ENCODE results near the gene TTC34.
A peak's percentile ranks its signal among the peaks of the same experiment; 100 is the strongest.
"Not testable (repeated sequence)": the region's sequence is repeated elsewhere in the genome, so short reads cannot be mapped to it uniquely, and the experiment has no call there.

The TTC34 gene

GRCh38 chr1:2796890-2797740, 4.4 kb downstream of the TTC34 start:
- DNase-seq = no peak

- DNase-seq = no peak
Measured at GRCh38 chr1:2795926-2796325, 5.6 kb downstream of the TTC34 start.

GRCh38 chr1:2791027-2791760, 10.3 kb downstream of the TTC34 start:
- no peak for DNase-seq

GRCh38 chr1:2789986-2790581, 11.4 kb downstream of the TTC34 start:
- no peak for DNase-seq

GRCh38 chr1:2789164-2789985, 12.1 kb downstream of the TTC34 start:
- DNase-seq = no peak

DNA sequence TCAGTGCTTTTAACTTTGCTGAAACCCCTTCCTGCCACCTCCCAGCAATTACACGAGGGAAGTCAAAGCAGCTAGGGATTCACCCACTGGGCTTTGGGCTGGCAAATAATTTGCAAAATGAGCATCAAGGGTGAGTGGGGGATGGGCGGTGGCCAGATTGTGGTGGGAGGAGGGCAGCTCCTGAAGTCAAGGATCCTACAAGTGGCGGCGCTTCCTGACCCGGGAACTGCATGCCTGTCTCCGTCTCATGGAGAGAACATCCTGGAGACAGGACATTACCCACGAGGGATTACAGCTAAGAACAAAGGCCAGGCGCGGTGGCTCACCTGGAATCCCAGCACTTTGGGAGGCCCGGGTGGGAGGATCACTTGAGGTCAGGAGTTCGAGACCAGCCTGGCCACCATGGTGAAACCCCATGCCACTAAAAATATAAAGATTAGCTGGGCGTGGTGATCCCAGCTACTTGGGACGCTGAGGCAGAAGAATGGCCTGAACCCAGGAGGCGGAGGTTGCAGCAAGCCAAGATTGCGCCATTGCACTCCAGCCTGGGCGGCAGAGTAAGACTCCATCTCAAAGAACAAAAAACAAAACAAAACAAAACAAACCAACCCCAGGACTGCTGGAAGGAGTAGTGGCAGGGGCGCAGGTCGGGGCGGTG, 12.9 kb downstream of the TTC34 start:
- DNase-seq = no peak

DNA sequence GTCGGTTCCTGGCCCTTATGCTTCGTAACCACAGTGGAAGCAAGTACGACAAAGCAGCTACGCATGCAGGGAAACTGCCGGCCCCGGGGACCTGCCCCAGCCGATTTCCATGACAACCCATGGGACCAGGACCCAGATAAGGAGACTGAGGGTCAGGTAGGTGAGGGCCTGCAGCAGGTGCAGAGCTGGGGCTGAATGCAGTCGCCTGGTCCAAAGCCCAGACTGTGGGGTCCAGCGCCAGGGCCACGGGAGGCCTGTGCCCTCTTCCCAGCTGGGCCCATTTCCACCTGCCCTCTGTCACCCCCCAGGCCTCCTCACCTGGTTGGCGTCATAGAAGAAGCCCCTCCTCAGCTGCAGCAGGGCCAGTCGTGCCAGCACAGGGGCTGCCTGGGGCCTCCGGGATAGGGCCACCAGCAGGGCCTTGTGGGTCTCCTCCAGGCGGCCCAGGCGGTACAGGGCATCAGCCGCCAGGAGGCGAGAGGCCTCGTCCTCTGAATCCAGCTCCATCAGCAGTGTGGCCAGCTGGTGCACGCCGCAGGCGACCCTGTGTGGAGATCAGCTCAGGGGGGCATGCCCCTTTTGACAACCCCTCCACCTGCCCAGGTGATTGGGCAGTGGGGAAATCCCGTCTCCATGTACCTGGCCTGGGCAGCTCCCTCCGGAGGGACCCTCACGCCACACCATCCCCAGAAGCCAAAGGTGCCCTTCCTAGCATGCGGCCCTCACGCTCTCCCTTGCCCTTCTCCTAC, 14.2 kb downstream of the TTC34 start:
- no peak for DNase-seq

DNA sequence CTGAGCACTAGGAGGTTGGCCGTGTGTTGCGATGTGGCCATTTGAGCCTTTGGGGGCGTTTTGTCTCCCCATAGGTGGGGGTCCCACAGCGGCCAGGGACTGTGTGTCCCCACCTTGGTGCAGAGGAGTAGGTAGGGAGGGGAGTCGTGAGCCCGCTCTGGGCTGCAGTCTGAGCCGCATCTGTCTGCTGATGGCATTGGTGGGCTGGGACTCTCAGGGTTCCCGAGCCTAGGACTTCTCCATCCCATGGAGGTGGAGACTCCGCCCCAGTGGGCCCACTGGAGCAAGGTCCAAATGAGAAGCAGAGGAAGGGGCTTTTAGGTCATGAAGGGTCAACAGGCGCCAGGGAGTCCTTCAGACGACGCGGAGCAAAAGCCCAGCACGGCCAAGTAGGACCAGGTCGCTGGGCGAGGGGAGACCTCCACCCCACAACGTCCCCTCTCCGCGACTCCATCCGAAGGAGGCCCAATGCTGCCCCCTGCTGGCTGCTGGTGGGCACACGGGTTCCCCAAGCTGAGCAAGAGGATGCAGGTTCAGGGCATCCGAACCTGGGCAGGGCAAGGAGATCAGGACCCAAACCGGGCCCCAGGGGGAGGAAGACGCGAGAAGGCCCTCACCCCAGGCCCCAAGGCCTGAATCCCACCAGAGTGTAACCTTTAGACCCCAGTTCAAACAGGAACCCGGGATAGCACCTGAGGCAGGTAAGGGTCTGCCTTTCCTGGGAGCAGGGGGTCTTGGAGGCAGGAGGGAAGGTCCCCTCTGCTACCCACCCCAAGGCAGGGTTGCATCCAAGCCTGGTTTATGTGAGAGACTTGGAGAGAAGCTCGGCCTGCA, 14.9 kb downstream of the TTC34 start:
- DNase-seq = peak; percentile 76

DNA sequence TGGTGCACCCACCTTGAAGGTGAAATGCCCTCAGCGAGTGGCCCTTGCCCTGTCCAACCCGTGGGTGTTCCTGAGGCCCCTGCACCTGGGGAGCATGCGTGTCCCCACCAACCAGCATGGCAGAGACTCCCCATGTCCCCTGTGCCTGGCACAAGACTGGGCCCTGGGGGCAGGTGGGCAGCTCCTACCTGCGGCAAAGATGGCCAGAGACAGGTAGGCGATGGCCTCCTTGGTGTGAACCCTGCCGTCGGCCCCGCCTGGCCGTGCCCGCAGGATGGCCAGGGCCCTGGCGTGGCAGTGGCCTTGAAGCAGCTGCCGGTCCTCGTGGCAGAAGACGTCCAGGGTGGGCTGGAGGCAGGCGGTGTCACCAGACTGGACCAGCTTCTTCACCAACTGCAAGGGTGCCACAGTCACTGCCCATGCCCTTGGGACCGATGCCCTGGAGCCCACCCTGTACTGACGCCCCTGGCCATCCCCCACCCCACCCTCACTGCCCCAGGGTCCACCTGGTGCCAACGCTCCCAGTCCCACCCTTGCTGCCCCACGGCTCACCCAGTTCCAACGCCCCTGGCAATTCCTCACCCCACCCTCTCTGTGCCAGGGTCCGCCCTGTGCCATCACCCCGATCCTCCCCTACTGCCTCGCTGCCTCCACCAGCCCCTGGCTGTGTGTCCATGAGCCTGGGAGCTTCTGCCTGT, 15.7 kb downstream of the TTC34 start:
- DNase-seq = no peak

DNA sequence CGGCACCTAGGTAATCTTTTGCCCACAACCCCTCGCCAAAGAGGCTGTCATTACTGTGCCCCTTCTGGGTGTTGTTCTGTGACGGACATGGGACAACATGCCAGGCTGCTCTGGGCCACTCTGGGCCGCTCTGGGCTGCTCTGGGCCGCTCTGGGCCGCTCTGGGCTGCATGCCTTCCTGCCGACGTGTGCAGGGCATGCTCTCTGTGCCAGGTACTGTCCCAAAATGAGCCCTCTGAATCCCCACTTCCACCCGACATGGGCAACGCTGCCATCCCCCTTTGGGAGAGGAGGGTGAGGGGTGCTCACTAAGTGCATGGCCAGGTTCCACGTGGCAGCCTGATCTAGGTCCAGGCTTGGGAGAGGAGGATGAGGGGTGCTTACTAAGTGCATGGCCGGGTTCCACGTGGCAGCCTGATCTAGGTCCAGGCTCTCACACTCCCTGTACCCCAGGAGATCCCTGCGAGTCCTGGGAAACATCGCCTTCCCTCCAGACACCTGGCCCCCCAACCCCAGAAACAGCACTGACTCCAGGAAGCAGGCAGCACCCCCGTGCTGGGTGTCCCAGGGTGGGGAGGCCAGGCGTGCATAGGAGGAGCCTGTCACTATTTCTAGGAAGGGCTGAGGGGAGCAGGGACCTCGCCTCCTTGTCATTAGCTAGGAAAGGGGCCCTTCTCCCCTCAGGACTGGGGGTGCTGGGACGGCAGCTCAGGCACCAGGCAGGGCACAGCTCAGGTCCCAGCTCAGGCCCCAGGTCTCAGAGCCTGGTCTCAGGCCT, 16.5 kb downstream of the TTC34 start:
- DNase-seq = no peak

DNA sequence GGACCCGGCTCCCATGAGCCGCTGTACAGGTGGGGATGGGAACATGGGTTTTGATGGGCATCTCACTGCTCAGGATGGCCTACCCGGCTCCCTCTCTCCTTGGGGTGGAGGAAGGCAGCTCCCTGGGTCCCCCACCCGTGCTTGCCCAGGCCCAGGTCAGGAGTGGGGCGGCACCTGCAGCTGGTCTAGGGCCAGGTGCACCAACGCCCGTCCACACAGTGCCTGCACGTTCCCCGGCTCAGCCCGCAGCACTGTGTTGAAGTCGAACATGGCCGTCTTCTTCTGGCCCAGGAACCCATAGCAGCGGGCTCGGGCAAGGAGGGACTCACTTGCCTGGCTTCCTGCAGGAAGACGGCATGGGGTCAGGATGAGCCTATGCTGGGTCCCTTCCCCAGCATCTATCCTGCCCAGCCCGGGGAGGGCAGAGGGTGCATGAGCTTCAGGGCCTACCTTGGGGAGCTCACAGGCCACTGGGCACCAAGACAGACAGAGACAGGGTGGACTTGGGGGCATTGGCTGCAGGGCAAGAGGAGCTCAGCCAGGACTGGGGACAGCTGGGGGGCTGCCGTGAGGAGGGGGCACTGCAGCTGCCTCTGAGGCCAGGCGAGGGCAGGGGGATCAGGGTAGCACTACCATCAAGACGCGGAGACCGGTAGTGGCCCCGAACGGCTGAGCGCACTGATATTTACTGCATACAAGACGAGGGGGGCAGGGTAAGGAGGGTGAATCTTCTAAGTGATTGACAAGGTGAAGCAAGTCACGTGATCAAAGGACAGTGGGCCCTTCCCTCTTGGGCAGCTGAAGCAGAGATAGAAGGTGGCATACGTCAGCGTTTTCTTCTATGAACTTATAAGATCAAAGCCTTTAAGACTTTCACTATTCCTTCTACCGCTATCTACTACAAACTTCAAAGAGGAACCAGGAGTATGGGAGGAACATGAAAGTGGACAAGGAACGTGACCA, 17.8 kb downstream of the TTC34 start:
- no peak for DNase-seq

- no peak for DNase-seq
Measured at GRCh38 chr1:2783069-2783434, 18.4 kb downstream of the TTC34 start.

DNA sequence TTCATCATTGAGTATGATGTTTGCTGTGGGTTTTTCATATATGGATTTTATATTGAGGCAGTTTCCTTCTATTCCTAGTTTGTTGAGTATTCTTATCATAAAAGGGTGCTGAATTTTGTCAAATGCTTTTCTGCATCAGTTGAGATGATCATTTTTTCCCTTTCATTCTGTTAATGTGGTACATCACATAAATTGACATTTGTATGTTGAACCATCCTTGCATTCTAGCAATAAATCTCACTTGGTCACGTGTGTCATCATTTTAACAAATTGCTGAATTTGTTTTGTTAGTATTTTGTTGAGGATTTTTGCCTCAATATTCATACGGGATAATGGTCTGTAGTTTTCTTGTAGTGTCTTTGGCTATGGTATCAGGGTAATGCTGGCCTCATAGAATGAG, 19.9 kb downstream of the TTC34 start:
- no peak for DNase-seq

GRCh38 chr1:2778220-2778592, 23.3 kb downstream of the TTC34 start:
- no peak for DNase-seq

- DNase-seq = no peak
Measured at GRCh38 chr1:2777424-2778219, 23.9 kb downstream of the TTC34 start.

DNA sequence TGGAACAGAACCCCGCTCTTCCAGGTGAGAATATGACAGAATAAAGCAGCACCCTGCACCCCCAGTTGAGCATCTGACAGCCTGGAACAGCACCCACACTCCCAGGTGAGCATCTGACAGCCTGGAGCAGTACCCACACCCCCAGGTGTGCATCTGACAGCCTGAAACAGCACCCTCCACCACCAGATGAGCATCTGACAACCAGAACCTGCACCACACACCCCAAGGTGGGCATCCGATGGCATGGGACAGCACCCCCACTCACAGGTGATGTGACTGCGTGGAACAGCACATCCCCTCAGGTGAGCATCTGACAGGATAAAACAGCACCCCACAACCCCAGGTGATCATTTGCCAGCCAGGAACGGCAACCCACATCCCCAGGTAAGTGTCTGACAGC, 26.2 kb downstream of the TTC34 start:
- DNase-seq = not testable (repeated sequence)

- not testable (repeated sequence) for DNase-seq
Measured at GRCh38 chr1:2768052-2768451, 33.4 kb downstream of the TTC34 start.
